Stomach (tissue), 4 donors: ENCODE data around the gene TNNC1.

ENCODE experiments used
- EP300 ChIP-seq: sonication (generic); formaldehyde crosslinking; IDR thresholded peaks from one replicate; pipeline ENCODE4 v1.6.1; 2017; ENCODE audit warnings: antibody characterized with exemption
- POLR2A ChIP-seq, 4 donors: fragments of 450-650 bp; IDR thresholded peaks; one replicate each; pipeline ENCODE4 v1.6.1; 2016; ENCODE audit warnings: antibody characterized with exemption in 4 of 4, control low read depth in 2 of 4, mild to moderate bottlenecking in 1 of 4, moderate library complexity in 1 of 4
- POLR2AphosphoS5 ChIP-seq, 3 donors: sonication (generic); formaldehyde crosslinking; IDR thresholded peaks; one replicate each; pipeline ENCODE4 v1.6.1; 2016; ENCODE audit warnings: antibody characterized with exemption in 3 of 3
- TF ChIP-seq, protein P1 (sequence below), 7 experiments: fragments of 450-650 bp in 4 of 7; fragments of 200-600 bp in 3 of 7; sonication (generic) in 3 of 7; IDR thresholded peaks; one replicate each; pipeline ENCODE4 v1.5.1; 2016 to 2019; ENCODE audit warnings: antibody characterized with exemption in 7 of 7, control low read depth in 2 of 7, mild to moderate bottlenecking in 1 of 7

DNA sequence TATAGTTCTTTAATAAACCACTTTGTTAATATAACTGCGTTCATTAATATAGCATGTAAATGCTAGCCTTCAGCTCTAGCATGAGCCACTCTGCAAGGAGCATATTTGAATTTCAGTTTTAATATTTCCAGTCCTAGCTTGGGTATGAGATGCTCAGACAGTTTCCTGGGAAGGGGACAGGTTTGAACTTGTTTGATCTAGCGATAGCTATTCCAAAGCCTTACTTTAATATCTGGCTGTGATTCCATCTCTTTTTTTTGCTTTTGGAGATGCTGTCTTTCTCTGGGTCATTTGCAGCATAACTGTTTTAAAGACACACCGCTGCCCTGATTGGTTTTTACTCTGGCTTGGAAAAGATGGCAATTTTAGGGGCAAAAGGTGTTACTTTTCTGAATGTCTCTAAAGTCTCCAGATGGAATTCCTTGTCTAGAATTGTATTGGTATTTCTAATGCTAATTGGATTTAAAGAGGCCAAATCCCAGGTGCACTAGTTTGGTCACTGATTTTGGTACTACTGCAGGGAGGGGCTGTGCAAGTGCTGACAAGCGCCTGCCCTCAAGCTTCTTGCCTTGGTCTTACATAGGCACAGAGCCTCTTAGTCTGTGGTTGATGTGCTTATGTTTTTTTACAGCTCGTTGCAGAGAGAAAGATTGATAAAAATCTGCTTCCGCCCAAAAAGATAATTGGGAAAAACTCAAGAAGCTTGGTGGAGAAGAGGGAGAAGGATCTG, 4.4 kb upstream of the TNNC1 start:
- no peak for TF ChIP-seq POLR2A (IDR thresholded peaks at IDR 0.05)
- TF ChIP-seq, protein P1, sequence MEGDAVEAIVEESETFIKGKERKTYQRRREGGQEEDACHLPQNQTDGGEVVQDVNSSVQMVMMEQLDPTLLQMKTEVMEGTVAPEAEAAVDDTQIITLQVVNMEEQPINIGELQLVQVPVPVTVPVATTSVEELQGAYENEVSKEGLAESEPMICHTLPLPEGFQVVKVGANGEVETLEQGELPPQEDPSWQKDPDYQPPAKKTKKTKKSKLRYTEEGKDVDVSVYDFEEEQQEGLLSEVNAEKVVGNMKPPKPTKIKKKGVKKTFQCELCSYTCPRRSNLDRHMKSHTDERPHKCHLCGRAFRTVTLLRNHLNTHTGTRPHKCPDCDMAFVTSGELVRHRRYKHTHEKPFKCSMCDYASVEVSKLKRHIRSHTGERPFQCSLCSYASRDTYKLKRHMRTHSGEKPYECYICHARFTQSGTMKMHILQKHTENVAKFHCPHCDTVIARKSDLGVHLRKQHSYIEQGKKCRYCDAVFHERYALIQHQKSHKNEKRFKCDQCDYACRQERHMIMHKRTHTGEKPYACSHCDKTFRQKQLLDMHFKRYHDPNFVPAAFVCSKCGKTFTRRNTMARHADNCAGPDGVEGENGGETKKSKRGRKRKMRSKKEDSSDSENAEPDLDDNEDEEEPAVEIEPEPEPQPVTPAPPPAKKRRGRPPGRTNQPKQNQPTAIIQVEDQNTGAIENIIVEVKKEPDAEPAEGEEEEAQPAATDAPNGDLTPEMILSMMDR (IDR thresholded peaks at IDR 0.05): no peak
- no peak for TF ChIP-seq POLR2AphosphoS5 (IDR thresholded peaks at IDR 0.05)
- TF ChIP-seq EP300: no peak
